Measurements from ENCODE around the gene SYPL2.
A peak's percentile ranks its signal among the peaks of the same experiment; 100 is the strongest.
"Not testable (repeated sequence)": the region's sequence is repeated elsewhere in the genome, so short reads cannot be mapped to it uniquely, and the experiment has no call there.

SYPL2 gene

GRCh38 chr1:109466452-109467300 lies at the start of gene SYPL2:
Gene SYPL2, plus strand, starts transcription at chr1:109466546. Its CDS starts 298 bp downstream, at chr1:109466844.
- peak; percentile 67 for DNase-seq

- DNase-seq: no peak
Observed at GRCh38 chr1:109423498-109423897, 42.8 kb upstream of the SYPL2 start.

- DNase-seq: no peak
Observed at GRCh38 chr1:109425391-109426280, 40.7 kb upstream of the SYPL2 start.

- peak; percentile 97 for DNase-seq
Observed at GRCh38 chr1:109426281-109427170, 39.8 kb upstream of the SYPL2 start, which contains the start of gene PSMA5. Gene PSMA5, minus strand, starts transcription at chr1:109426448. Its CDS starts 118 bp downstream, at chr1:109426330.

GRCh38 chr1:109427171-109427467 lies 39.2 kb upstream of the SYPL2 start:
- no peak for DNase-seq

GRCh38 chr1:109432336-109432735 lies 34.0 kb upstream of the SYPL2 start:
- no peak for DNase-seq

GRCh38 chr1:109433322-109433721 lies 33.0 kb upstream of the SYPL2 start:
- no peak for DNase-seq

GRCh38 chr1:109434484-109434883 lies 31.9 kb upstream of the SYPL2 start:
- DNase-seq: no peak

GRCh38 chr1:109438798-109439297 lies 27.5 kb upstream of the SYPL2 start:
- no peak for DNase-seq

- no peak for DNase-seq
Observed at GRCh38 chr1:109441069-109441468, 25.3 kb upstream of the SYPL2 start.

GRCh38 chr1:109443476-109443875 lies 22.9 kb upstream of the SYPL2 start:
- no peak for DNase-seq

GRCh38 chr1:109444346-109444745 lies 22.0 kb upstream of the SYPL2 start:
- DNase-seq: no peak

GRCh38 chr1:109445949-109446695 lies 20.2 kb upstream of the SYPL2 start:
- not testable (repeated sequence) for DNase-seq

GRCh38 chr1:109447524-109447923 lies 18.8 kb upstream of the SYPL2 start:
- DNase-seq: no peak

- DNase-seq: no peak
Observed at GRCh38 chr1:109454497-109455133, 11.7 kb upstream of the SYPL2 start.

- no peak for DNase-seq
Observed at GRCh38 chr1:109457819-109458218, 8.5 kb upstream of the SYPL2 start.

GRCh38 chr1:109466125-109466451 lies 258 bp upstream of the SYPL2 start:
- DNase-seq: no peak

GRCh38 chr1:109467301-109467777 lies 993 bp downstream of the SYPL2 start:
- DNase-seq: no peak

- DNase-seq: no peak
Observed at GRCh38 chr1:109468061-109468460, 1.7 kb downstream of the SYPL2 start.

GRCh38 chr1:109468903-109469302 lies 2.6 kb downstream of the SYPL2 start:
- DNase-seq: no peak

- DNase-seq: no peak
Observed at GRCh38 chr1:109470245-109470644, 3.9 kb downstream of the SYPL2 start.
